Measurements from ENCODE around the gene GPATCH8.
"Not testable (repeated sequence)": the region's sequence is repeated elsewhere in the genome, so short reads cannot be mapped to it uniquely, and the experiment has no call there.

Gene GPATCH8

GRCh38 chr17:44527102-44527501 is 23.9 kb upstream of the GPATCH8 start:
- DNase-seq (ENCODE audit: low read depth) = no peak

GRCh38 chr17:44523672-44523972 is 20.4 kb upstream of the GPATCH8 start:
- no peak for DNase-seq (ENCODE audit: low read depth)

GRCh38 chr17:44522883-44523671 is 19.9 kb upstream of the GPATCH8 start:
- DNase-seq (ENCODE audit: low read depth) = peak; percentile 32

- no peak for DNase-seq (ENCODE audit: low read depth)
Observed at GRCh38 chr17:44518032-44518431, 14.8 kb upstream of the GPATCH8 start.

- not testable (repeated sequence) for DNase-seq (ENCODE audit: low read depth)
Observed at GRCh38 chr17:44511241-44512134, 8.3 kb upstream of the GPATCH8 start.

GRCh38 chr17:44506939-44507604 is 3.9 kb upstream of the GPATCH8 start:
- DNase-seq (ENCODE audit: low read depth) = not testable (repeated sequence)

- no peak for DNase-seq (ENCODE audit: low read depth)
Observed at GRCh38 chr17:44502598-44503146, 534 bp downstream of the GPATCH8 start.

GRCh38 chr17:44501866-44502375 is 1.3 kb downstream of the GPATCH8 start:
- DNase-seq (ENCODE audit: low read depth) = no peak

- no peak for DNase-seq (ENCODE audit: low read depth)
Observed at GRCh38 chr17:44499722-44500121, 3.5 kb downstream of the GPATCH8 start.

- no peak for DNase-seq (ENCODE audit: low read depth)
Observed at GRCh38 chr17:44496815-44497214, 6.4 kb downstream of the GPATCH8 start.

GRCh38 chr17:44493339-44493738 is 9.9 kb downstream of the GPATCH8 start:
- DNase-seq (ENCODE audit: low read depth) = no peak

GRCh38 chr17:44492706-44493272 is 10.4 kb downstream of the GPATCH8 start:
- DNase-seq (ENCODE audit: low read depth) = no peak

GRCh38 chr17:44489581-44489980 is 13.6 kb downstream of the GPATCH8 start:
- DNase-seq (ENCODE audit: low read depth) = no peak

GRCh38 chr17:44487170-44487569 is 16.0 kb downstream of the GPATCH8 start:
- DNase-seq (ENCODE audit: low read depth) = no peak

GRCh38 chr17:44473367-44473766 is 29.8 kb downstream of the GPATCH8 start:
- no peak for DNase-seq (ENCODE audit: low read depth)

GRCh38 chr17:44469676-44470075 is 33.5 kb downstream of the GPATCH8 start:
- no peak for DNase-seq (ENCODE audit: low read depth)

- DNase-seq (ENCODE audit: low read depth) = no peak
Observed at GRCh38 chr17:44467108-44467507, 36.1 kb downstream of the GPATCH8 start.

- DNase-seq (ENCODE audit: low read depth) = no peak
Observed at GRCh38 chr17:44466339-44466738, 36.9 kb downstream of the GPATCH8 start.

GRCh38 chr17:44465897-44466296 is 37.3 kb downstream of the GPATCH8 start:
- DNase-seq (ENCODE audit: low read depth) = no peak

- DNase-seq (ENCODE audit: low read depth) = no peak
Observed at GRCh38 chr17:44465276-44465675, 37.9 kb downstream of the GPATCH8 start.

- DNase-seq (ENCODE audit: low read depth) = no peak
Observed at GRCh38 chr17:44464037-44464436, 39.2 kb downstream of the GPATCH8 start.

GRCh38 chr17:44451832-44452231 is 51.4 kb downstream of the GPATCH8 start:
- no peak for DNase-seq (ENCODE audit: low read depth)
